HG02763 (cell line): ENCODE results near the gene TYMP.

Source experiments
- ATAC-seq: cut with Tn5 transposase; IDR thresholded peaks from one replicate; pipeline ENCODE4 v1.9.1; 2021; ENCODE audit warnings: mild to moderate bottlenecking, moderate library complexity; ENCODE audit not compliant: unreplicated experiment

The TYMP gene

DNA sequence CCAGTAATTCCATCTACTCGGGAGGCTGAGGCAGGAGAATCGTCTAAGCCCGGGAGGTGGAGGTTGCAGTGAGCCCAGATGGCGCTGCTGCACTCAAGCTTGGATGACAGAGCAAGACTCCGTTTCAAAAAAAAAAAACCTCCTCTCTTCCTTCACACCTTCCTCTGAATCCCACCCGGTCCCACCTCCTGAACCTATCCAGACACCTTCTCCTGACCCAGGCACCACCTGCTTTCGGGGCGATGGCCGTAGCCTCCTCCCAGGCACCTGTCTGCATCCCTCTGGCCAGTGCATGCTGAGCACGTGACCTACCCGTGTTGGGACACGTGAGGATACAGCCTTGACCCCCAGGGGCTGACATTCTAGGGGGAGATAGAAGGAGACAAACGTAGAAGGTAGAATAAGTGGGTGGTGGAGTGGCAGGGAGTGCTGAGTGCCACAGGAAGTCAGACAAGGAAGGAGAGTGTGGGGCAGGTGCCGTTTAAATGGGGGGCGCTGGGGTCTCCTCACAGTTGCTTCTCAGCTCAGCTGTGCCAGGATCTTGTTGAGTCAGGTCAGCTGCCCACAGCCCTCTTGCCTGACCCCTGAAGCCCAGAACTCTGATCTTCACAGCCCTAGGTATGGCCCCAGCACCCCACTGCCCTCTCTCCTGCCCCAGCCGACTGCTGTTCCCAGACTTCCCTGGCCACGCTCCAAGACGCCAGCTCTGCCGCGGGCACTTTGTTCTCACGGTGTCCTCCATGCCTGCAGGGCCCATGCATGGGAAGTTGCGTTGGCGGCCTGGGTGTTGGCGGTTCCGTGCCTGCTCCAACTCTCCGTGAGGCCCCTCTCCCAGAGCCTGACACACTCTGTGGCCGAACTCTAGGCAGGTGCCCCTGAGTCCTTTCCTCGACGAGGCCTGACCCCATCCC is 44.3 kb downstream of the TYMP start:
- ATAC-seq = no peak

DNA sequence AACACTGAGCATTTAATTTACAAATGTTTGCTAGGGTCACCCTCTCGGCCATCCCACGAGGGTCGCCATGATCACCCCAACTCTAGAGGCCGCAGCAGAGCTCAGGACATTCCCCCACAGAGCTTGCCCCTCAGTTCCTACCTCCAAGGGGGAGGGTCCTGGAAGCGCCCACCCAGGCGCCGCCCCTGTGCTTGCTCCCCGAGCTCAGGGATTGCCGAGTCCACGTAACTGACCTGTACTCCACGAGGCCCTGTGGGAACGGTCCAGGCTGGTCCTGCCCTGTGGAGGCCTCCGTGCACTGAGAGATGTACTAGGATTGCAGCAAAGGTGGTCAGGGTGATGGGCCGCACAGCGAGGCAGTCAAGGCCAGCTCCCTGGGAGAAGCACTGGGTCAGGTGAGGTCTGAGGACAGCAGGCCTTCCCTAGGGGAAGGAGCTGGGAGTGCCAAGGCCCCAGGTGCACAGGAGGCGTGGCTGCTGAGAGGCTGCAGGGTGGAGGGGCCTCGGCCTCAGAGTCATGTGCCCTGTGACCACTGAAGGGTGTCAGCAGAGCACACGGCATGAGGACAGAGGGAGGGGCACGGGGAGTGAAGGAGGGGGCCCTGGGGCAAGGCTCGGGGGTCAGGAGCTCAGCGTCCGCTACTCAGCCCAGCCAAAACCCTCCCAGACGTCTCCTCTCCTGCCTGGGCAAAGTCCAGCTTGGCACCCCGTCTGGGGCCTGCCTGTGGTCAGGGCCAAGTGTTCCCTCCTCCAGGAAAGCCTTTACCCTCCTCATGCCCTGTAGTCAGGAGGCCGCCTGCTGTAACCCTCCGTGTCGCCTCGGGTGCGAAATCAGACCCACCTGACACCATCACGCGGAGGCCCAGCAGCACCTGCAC is 45.6 kb downstream of the TYMP start:
- ATAC-seq = no peak

- no peak for ATAC-seq
Measured at GRCh38 chr22:50483556-50483955, 46.3 kb downstream of the TYMP start.

DNA sequence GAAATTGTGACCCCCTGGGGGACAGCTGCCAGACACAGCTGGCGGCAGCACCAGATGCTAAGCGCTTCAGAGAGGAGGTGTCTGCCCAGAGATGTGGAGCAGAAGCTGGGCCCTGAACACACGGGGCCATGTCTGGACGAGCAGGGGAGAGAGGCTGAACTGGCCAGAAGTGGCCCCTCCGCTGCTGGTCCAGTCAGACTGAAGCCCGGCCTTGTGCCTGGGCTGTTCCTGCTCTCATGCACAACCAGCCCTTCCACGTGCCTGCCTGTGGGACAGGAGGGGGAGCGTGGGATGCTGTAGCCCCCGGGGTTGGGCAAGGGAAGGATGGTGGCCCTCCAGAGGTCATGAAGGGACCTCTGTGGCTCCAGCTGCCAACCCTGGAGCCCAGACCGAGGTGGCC is 46.7 kb downstream of the TYMP start:
- no peak for ATAC-seq

- no peak for ATAC-seq
Measured at GRCh38 chr22:50482107-50483074, 47.4 kb downstream of the TYMP start.

DNA sequence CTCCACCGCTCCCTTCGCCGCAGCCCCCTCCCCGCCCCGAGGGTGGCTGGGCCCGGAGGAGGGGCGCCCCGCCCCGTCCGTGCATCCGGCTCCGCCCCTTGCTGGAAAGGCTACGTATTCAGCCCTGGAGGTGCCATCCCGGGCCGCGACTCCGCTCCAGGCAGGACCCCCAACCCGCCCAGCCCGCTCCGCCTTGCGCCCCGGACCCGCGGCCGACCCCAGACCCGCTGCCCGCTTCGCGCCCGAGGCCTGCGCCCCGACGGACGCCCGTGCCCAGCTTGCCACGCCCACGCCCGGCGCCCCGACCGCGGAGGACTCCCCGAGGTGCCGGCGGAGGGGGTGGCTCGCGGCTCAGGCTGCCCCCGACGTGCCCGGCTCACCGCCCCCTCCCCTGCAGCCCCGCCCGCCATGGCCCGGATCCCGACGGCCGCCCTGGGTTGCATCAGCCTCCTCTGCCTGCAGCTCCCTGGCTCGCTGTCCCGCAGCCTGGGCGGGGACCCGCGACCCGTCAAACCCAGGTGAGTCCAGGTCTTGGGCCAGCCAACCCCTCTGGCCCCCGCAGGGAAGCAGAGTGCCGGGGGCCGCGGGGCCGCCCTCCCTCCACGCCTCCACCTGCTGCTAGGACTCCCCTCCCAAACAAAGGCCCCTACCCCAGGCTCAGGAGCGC is 48.2 kb downstream of the TYMP start, which contains the start of gene ADM2:
TSS of gene ADM2 (plus strand) at position 104 of the 667 bp plus-strand sequence. CDS start at position 409, 305 bp downstream.
- no peak for ATAC-seq

DNA sequence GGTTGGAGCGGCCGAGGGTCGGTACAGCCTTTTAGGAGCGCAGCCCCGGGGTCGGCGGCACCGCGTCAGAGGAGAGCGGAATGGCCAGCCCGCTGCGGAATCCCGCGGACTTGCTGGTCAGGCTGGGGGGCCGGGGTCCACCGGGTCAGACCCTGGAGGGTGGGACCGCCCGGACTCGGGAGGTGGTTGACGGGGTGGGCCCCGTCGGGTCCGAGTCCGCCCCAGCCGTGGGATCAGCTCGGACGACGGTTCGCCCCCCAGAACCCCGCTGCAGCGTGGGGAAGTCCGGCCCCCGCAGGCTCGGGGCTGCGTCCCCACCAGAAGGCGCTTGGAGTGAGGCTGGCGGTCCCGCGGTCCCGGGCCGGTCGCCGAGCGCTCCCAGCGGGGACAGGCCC is 48.8 kb downstream of the TYMP start:
- ATAC-seq = no peak

- ATAC-seq = no peak
Measured at GRCh38 chr22:50479721-50480120, 50.1 kb downstream of the TYMP start.

DNA sequence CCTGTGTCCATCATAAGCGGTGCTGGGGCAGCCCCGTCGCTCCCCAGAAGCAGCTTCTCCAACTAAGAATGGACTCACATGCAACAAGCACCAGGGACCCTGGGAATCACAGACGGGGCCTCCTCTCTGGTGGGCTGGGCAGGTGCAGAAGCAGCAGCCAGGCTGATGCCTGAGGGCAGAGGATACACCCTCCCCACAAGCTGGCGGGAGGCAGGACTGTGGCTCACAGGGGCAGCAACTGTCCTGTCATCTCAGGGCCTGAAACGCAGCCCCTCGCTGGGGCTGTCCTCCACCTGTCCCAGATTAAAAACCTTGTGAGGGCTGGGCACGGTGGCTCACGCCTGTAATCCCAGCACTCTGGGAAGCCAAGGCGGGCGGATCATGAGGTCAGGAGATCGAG is 51.9 kb downstream of the TYMP start:
- no peak for ATAC-seq

DNA sequence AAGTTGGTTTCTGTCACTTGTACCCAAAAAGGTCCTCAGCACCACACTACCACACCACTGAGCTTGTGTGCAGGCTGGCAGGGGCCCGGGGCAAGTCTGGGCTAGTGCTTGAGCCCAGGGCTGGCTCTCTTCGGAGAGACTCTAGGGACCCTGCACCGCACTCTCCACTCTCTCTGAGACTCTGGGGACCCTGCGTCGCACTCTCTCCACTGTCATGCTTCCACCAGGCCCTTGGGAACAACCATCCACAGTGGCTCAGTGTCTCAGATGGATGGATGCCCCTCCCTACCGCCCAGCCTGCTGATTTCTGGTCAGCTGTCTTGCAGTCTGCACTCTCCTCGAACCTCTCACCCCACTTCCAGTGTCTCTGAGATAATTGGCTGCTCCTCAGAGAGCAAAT is 52.9 kb downstream of the TYMP start:
- no peak for ATAC-seq
